T-helper 2 cell (primary cell): ENCODE data around the gene CCDC27.
A peak's percentile ranks its signal among the peaks of the same experiment; 100 is the strongest.
"Not testable (repeated sequence)": the region's sequence is repeated elsewhere in the genome, so short reads cannot be mapped to it uniquely, and the experiment has no call there.

ENCODE experiments used
- DNase-seq, 5 experiments: peaks; one replicate each; pipeline versions ENCODE4 v3.0.0 to v3.0.0-alpha.2; 2012 to 2022

The CCDC27 gene

GRCh38 chr1:3796215-3797061 lies 44.2 kb downstream of the CCDC27 start, which contains the start of gene LRRC47:
LRRC47 (minus strand) TSS chr1:3796498; CDS start chr1:3796476, 22 bp downstream.
- DNase-seq, result peak; percentile 84 to 96 (median 90)

GRCh38 chr1:3799976-3800685 lies 47.9 kb downstream of the CCDC27 start:
- DNase-seq, result no peak

GRCh38 chr1:3800795-3801194 lies 48.5 kb downstream of the CCDC27 start:
- DNase-seq, result not testable (repeated sequence)

GRCh38 chr1:3803905-3804626 lies 51.8 kb downstream of the CCDC27 start:
- no peak for DNase-seq

GRCh38 chr1:3804627-3804944 lies 52.3 kb downstream of the CCDC27 start:
- DNase-seq, result not testable (repeated sequence)

- DNase-seq, result no peak
Measured at GRCh38 chr1:3805038-3805437, 52.8 kb downstream of the CCDC27 start.

GRCh38 chr1:3807769-3808168 lies 55.5 kb downstream of the CCDC27 start:
- DNase-seq, result no peak

- DNase-seq, result no peak
Measured at GRCh38 chr1:3809680-3810079, 57.4 kb downstream of the CCDC27 start.

- peak in 1 of 5 experiments; percentile 31 for DNase-seq
Measured at GRCh38 chr1:3810149-3810761, 58.0 kb downstream of the CCDC27 start.

- no peak for DNase-seq
Measured at GRCh38 chr1:3811595-3811911, 59.3 kb downstream of the CCDC27 start.

GRCh38 chr1:3814065-3814464 lies 61.8 kb downstream of the CCDC27 start:
- no peak for DNase-seq

- no peak for DNase-seq
Measured at GRCh38 chr1:3814771-3815561, 62.7 kb downstream of the CCDC27 start.

GRCh38 chr1:3816331-3817137 lies 64.3 kb downstream of the CCDC27 start:
- DNase-seq, result no peak

GRCh38 chr1:3817138-3817740 lies 65.0 kb downstream of the CCDC27 start:
- no peak for DNase-seq

GRCh38 chr1:3817821-3818597 lies 65.8 kb downstream of the CCDC27 start:
- DNase-seq, result no peak

- DNase-seq, result no peak
Measured at GRCh38 chr1:3819771-3820200, 67.5 kb downstream of the CCDC27 start.

- no peak for DNase-seq
Measured at GRCh38 chr1:3820316-3820715, 68.1 kb downstream of the CCDC27 start.

GRCh38 chr1:3821004-3821403 lies 68.8 kb downstream of the CCDC27 start:
- DNase-seq, result no peak
